Uterus (tissue), 2 donors: ENCODE measurements around the gene SPTSSA.

Experiments
- POLR2A ChIP-seq, 2 donors: fragments of 450-650 bp; IDR thresholded peaks; one replicate each; pipeline ENCODE4 v1.6.1; 2016; ENCODE audit warnings: antibody characterized with exemption in 2 of 2, mild to moderate bottlenecking in 1 of 2, moderate library complexity in 1 of 2
- TF ChIP-seq, protein P1 (sequence below), 4 experiments: fragments of 200-600 bp in 2 of 4; fragments of 450-650 bp in 2 of 4; sonication (generic) in 2 of 4; IDR thresholded peaks; one replicate each; pipeline ENCODE4 v1.5.1; 2016 to 2019; ENCODE audit warnings: antibody characterized with exemption in 4 of 4, mild to moderate bottlenecking in 2 of 4, moderate library complexity in 1 of 4

- TF ChIP-seq, protein P1, sequence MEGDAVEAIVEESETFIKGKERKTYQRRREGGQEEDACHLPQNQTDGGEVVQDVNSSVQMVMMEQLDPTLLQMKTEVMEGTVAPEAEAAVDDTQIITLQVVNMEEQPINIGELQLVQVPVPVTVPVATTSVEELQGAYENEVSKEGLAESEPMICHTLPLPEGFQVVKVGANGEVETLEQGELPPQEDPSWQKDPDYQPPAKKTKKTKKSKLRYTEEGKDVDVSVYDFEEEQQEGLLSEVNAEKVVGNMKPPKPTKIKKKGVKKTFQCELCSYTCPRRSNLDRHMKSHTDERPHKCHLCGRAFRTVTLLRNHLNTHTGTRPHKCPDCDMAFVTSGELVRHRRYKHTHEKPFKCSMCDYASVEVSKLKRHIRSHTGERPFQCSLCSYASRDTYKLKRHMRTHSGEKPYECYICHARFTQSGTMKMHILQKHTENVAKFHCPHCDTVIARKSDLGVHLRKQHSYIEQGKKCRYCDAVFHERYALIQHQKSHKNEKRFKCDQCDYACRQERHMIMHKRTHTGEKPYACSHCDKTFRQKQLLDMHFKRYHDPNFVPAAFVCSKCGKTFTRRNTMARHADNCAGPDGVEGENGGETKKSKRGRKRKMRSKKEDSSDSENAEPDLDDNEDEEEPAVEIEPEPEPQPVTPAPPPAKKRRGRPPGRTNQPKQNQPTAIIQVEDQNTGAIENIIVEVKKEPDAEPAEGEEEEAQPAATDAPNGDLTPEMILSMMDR (IDR thresholded peaks at IDR 0.05), result no peak
- peak; percentile 92 to 94 for TF ChIP-seq POLR2A (IDR thresholded peaks at IDR 0.05)
Measured at GRCh38 chr14:34462132-34462893, at the start of gene SPTSSA.
